GM23248 (cell line): ENCODE results near the gene C16orf86. TPM values are rescaled to one million over a fixed set of nuclear protein-coding genes. Genes with fewer than 3 reads are reported as not detected.

Experiments
- DNase-seq: peaks from one replicate; pipeline ENCODE4 v3.0.0-alpha.2; 2015
- H2AFZ ChIP-seq: fragments of 200-600 bp; sonication (generic); 2 replicates; pipeline ENCODE4 v1.6.1; 2016; ENCODE audit warnings: antibody characterized with exemption
- H3F3A ChIP-seq: fragments of 200-600 bp; sonication (generic); 2 replicates; pipeline ENCODE4 v1.6.1; 2016; ENCODE audit warnings: mild to moderate bottlenecking, antibody characterized with exemption, mixed run types; ENCODE audit not compliant: insufficient read depth
- H3K27ac ChIP-seq: fragments of 200-600 bp; sonication (generic); 2 replicates; pipeline ENCODE4 v1.5.1; 2016; ENCODE audit warnings: mild to moderate bottlenecking
- H3K27me3 ChIP-seq: fragments of 200-600 bp; sonication (generic); replicated peaks from 2 replicates; pipeline ENCODE4 v1.6.1; 2016; ENCODE audit warnings: mild to moderate bottlenecking; ENCODE audit not compliant: insufficient read depth
- H3K36me3 ChIP-seq: fragments of 200-600 bp; sonication (generic); 2 replicates; pipeline ENCODE4 v1.6.1; 2016; ENCODE audit warnings: low read depth, mild to moderate bottlenecking
- H3K4me1 ChIP-seq: fragments of 200-600 bp; sonication (generic); 2 replicates; pipeline ENCODE4 v1.6.1; 2016; ENCODE audit warnings: mild to moderate bottlenecking; ENCODE audit not compliant: insufficient read depth
- H3K4me2 ChIP-seq: fragments of 200-600 bp; sonication (generic); one replicate; pipeline ENCODE4 v1.6.1; 2016; ENCODE audit warnings: mild to moderate bottlenecking; ENCODE audit not compliant: unreplicated experiment
- H3K4me3 ChIP-seq: fragments of 200-600 bp; sonication (generic); 2 replicates; pipeline ENCODE4 v1.5.1; 2016; ENCODE audit warnings: mild to moderate bottlenecking
- H3K79me2 ChIP-seq: fragments of 200-600 bp; sonication (generic); 2 replicates; pipeline ENCODE4 v1.6.1; 2016; ENCODE audit warnings: mild to moderate bottlenecking; ENCODE audit not compliant: insufficient read depth
- H3K9ac ChIP-seq: fragments of 200-600 bp; sonication (generic); 2 replicates; pipeline ENCODE4 v1.6.1; 2016; ENCODE audit warnings: mild to moderate bottlenecking
- H3K9me2 ChIP-seq: fragments of 200-600 bp; sonication (generic); 2 replicates; pipeline ENCODE4 v1.6.1; 2016; ENCODE audit warnings: mixed run types, mild to moderate bottlenecking, moderate library complexity; ENCODE audit not compliant: insufficient read depth
- H3K9me3 ChIP-seq: fragments of 200-600 bp; sonication (generic); one replicate; pipeline ENCODE4 v1.6.1; 2017; ENCODE audit warnings: low read depth
- H4K20me1 ChIP-seq: fragments of 200-600 bp; sonication (generic); 2 replicates; pipeline ENCODE4 v1.6.0; 2016; ENCODE audit not compliant: insufficient read depth
- EZH2 ChIP-seq: fragments of 200-600 bp; sonication (generic); IDR thresholded peaks from 2 replicates; pipeline ENCODE4 v1.6.1; 2018; ENCODE audit warnings: antibody characterized with exemption, mild to moderate bottlenecking; ENCODE audit not compliant: insufficient read depth, poor library complexity, severe bottlenecking
- EZH2phosphoT487 ChIP-seq: fragments of 200-600 bp; sonication (generic); IDR thresholded peaks from 2 replicates; pipeline ENCODE4 v1.6.1; 2018; ENCODE audit warnings: antibody characterized with exemption, moderate library complexity, mild to moderate bottlenecking, low read depth; ENCODE audit not compliant: insufficient read depth
- whole genome bisulfite sequencing, 2 experiments: methylation state at CpG; one replicate each; pipeline ENCODE4 v1.1.6; 2015 to 2017; ENCODE audit warnings: low lambda C conversion rate in 2 of 2, low coverage in 1 of 2; ENCODE audit errors: missing lambda C conversion rate in 2 of 2; 5-methylcytosine and 5-hydroxymethylcytosine counted together
- in situ Hi-C: fragments of 300-500 bp; cut with MboI; formaldehyde crosslinking; loops from 2 replicates; pipeline ENCODE4 v1.15.0; 2020
- polyA plus RNA-seq: library from polyadenylated mRNA; unstranded; fragments of >200 nt; fragmentation: Nextera tagmentation; extraction: Ambion mirVana; gene quantifications from 2 replicates; pipeline ENCODE4 v1.2.1, GENCODE V29; 2016
- total RNA-seq: library from RNA; depleted of rRNA; stranded (reverse); fragments of >200 nt; shearing (Covaris generic); gene quantifications from 2 replicates; pipeline ENCODE4 v1.2.3, GENCODE V29; 2014; rRNA removed

C16orf86 gene, protein sequence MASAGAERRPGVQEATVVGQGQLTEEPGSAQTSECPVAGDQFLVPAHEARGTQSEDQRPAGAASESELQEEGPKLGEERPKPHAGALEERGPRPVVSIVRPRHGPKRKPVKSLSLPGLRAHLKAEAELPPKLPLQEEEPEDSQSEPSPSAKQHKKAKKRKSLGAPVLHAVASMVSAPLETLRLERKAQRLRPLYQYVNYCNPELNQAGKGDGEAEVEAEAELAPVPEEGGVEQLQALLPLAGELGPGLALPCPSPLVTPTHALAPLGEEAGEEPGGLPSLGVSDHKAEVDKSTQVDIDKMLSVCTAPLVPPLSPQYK
- total RNA-seq, result 2.1 and 6.6 TPM in 2 replicates
- 2.8 and 3.4 TPM in 2 replicates for polyA plus RNA-seq

DNA sequence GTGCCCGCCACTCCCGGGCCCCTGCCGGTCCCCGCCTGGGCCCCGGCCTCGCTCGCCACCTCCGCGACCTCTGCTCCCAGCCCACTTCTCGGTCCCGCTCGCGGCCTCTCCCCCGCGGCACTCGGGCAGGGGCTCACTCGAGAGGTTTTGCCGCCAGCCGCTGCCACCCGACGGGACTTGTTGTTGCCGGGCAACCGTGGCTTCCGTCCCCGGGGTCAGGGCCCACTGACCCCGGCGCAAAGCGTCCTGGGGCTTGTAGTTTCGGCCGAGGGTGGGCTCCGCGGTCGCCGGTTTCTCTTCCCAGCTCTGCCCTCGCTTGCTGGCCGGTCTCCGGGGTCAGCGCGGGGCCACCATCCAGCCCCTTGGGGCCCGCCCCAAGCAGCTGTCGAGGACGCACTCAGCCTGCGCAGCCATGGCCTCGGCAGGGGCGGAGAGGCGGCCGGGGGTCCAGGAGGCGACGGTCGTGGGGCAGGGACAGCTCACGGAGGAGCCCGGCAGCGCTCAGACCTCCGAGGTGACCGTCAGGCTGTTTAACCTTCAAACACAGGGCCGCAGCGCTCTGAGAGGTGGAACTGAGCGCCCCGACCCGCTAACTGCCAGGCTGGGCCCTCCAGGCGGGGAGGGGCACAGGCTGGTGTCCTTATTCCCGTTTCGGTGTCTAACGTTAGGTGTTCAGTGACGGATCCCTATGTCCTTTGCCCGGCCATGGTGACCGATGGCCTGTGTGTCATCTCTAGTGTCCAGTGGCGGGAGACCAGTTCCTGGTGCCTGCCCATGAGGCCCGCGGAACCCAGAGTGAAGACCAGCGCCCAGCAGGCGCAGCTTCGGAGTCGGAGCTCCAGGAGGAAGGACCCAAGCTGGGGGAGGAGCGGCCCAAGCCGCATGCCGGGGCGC is at the start of gene C16orf86, which contains the start of gene ENKD1:
TSS of gene C16orf86 (plus strand) at position 256 of the 894 bp plus-strand sequence. CDS start at position 413, 157 bp downstream.
TSS of gene ENKD1 (minus strand) at position 192 of the 894 bp plus-strand sequence. CDS start 308 bp downstream, outside the sequence.
- H3K79me2 ChIP-seq, result peaks cover 11% of the 10 kb centered on the region
- no peaks in the 10 kb centered on the region for H3K36me3 ChIP-seq
- H3K4me1 ChIP-seq, result peaks cover 10% of the 10 kb centered on the region
- H3K4me2 ChIP-seq, result peak within 1 kb of the TSS; percentile 82
- in situ Hi-C loops, result no loop called here
- peak within 1 kb of the TSS; percentile 82 for H3K4me3 ChIP-seq
- H3K9ac ChIP-seq, result peak within 1 kb of the TSS; percentile 79
- H3K9me2 ChIP-seq, result no peaks in the 10 kb centered on the region
- H3K27ac ChIP-seq, result peak within 1 kb of the TSS; percentile 49
- H3F3A ChIP-seq, result no peaks in the 10 kb centered on the region
- peak; percentile 82 for DNase-seq
- peak within 1 kb of the TSS; percentile 93 for H2AFZ ChIP-seq
- H4K20me1 ChIP-seq, result no peaks in the 10 kb centered on the region
- H3K9me3 ChIP-seq, result no peaks in the 10 kb centered on the region
- WGBS, 2 experiments, result 3 to 4% methylated on average over 66 to 69 of the region's 78 CpGs
- TF ChIP-seq EZH2phosphoT487 (no peak), EZH2 (no peak)
- H3K27me3 ChIP-seq, result no peaks in the 10 kb centered on the region

DNA sequence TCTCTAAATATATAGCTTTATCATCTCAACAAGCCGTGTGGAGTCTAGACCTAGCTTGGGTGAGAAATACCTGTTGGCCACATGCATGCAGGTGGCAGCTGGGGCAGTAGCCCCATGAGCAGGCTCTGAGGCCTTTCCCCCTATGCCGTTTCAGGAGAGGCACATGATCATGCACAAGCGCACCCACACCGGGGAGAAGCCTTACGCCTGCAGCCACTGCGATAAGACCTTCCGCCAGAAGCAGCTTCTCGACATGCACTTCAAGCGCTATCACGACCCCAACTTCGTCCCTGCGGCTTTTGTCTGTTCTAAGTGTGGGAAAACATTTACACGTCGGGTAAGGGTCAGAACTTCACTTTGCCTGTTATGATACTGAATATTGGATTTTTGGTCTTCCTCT is 38.4 kb upstream of the C16orf86 start:
- H3K36me3 ChIP-seq, result peaks cover 8% of the 10 kb centered on the region
- no peaks in the 10 kb centered on the region for H3K9me3 ChIP-seq
- H3K9me2 ChIP-seq, result no peaks in the 10 kb centered on the region
- no peak overlapping the region for H3K4me3 ChIP-seq
- no peaks in the 10 kb centered on the region for H4K20me1 ChIP-seq
- no peak for DNase-seq
- no peaks in the 10 kb centered on the region for H3F3A ChIP-seq
- no peaks in the 10 kb centered on the region for H3K27me3 ChIP-seq
- H3K4me2 ChIP-seq, result no peak overlapping the region
- no peak overlapping the region for H3K27ac ChIP-seq
- no peak overlapping the region for H3K9ac ChIP-seq
- H3K4me1 ChIP-seq, result no peaks in the 10 kb centered on the region
- no peak for TF ChIP-seq EZH2phosphoT487
- no peak for TF ChIP-seq EZH2
- H3K79me2 ChIP-seq, result no peaks in the 10 kb centered on the region
- 94 to 96% methylated on average over 14 of the region's 14 CpGs for WGBS, 2 experiments
- in situ Hi-C loops, result no loop called here
- no peak overlapping the region for H2AFZ ChIP-seq

DNA sequence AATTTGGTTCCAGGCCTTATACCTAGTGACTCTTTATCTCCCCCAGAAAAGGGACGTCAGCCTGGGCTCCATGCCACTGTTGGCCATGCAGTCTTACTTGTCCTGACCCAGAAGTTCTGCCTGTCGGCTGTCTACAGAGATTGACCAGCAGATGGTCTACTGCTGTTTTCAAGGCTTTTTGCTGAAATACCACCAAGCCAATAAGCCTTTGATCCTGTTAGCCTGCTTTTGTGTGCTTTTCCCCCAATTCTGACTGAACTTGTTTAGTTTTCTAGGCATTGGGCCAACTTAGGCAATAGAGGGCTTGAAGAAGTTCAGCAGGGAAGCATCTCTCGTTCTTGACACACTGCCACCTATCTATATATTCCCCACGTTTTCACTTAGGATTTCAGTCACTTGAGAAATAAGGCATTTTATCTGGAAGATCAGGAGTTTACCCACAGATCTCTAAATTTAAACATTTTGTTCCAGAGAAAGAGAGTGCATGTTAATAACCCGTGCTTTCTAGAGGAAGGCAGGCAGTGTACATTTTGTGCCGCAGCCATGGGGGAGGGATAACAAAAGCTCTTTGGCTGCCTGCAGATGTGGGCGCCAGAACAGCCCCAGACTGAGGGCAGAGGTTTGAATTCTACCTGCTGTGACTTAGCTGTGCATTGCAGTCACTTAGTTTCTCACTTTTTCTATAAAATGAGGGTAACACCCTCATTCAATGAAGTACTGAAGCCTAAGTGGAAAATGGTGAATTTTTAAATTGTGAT is 34.0 kb upstream of the C16orf86 start:
- Histone ChIP-seq H4K20me1 (no peaks in the 10 kb centered on the region), H3K27me3 (no peaks in the 10 kb centered on the region), H3K9me2 (no peaks in the 10 kb centered on the region), H3K9ac (no peak overlapping the region), H3K36me3 (peaks cover 9% of the 10 kb centered on the region), H3K4me2 (no peak overlapping the region), H3K27ac (no peak overlapping the region), H3K9me3 (no peaks in the 10 kb centered on the region), H3K79me2 (no peaks in the 10 kb centered on the region), H3K4me3 (no peak overlapping the region), H3K4me1 (no peaks in the 10 kb centered on the region), H2AFZ (no peak overlapping the region), H3F3A (no peaks in the 10 kb centered on the region)
- in situ Hi-C loops, result no loop called here
- no peak for DNase-seq
- TF ChIP-seq EZH2phosphoT487 (no peak), EZH2 (no peak)
- WGBS, 2 experiments, result 69 to 70% methylated on average over 7 of the region's 7 CpGs

DNA sequence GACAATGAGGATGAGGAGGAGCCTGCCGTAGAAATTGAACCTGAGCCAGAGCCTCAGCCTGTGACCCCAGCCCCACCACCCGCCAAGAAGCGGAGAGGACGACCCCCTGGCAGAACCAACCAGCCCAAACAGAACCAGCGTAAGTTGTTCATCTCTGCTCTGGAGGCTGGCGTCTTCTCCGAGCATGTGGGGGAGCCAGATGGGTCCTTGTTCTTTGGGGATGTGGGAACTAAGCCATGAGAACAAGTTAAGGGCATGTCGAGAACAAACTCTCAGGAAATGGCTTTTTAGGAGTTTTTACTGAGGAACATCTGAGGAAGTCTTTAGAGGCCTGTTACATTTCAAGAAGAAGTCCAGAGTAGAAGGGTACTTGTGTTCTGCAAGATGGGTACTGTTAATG is 29.9 kb upstream of the C16orf86 start:
- Histone ChIP-seq H3K27me3 (no peaks in the 10 kb centered on the region), H4K20me1 (no peaks in the 10 kb centered on the region), H3K9me3 (no peaks in the 10 kb centered on the region), H3K36me3 (peaks cover 17% of the 10 kb centered on the region), H3F3A (peaks cover 6% of the 10 kb centered on the region; the same call in 1 of the 2 replicates), H3K79me2 (no peaks in the 10 kb centered on the region), H3K9me2 (no peaks in the 10 kb centered on the region), H3K4me3 (no peak overlapping the region), H3K9ac (no peak overlapping the region), H2AFZ (no peak overlapping the region), H3K4me2 (no peak overlapping the region), H3K27ac (no peak overlapping the region), H3K4me1 (no peaks in the 10 kb centered on the region)
- in situ Hi-C loops, result no loop called here
- no peak for DNase-seq
- WGBS, 2 experiments, result 89 to 90% methylated on average over 8 of the region's 8 CpGs
- TF ChIP-seq EZH2phosphoT487 (no peak), EZH2 (no peak)
